Measurements from ENCODE around the gene FBXL4.

Gene FBXL4

DNA sequence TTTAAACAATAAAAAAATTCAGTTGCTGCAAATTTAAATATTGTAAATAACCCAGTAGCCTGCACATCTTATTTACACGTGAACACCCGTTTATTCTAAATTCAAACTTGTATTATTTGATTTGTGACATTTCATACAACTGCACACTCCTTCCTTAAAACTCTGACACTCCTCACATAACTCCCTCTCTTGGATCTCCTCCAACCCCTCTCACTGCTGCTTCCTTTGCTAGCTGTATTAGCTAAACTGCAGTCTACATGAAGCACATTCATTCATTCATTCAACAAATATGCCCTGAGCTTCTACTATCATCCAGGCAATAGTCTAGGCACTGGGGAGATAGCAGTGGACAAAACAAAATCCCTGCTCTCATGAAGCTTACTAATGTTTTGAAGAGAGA is 47.0 kb downstream of the FBXL4 start:
- Histone ChIP-seq H3K4me3 (ENCODE audit: low read depth, low read length) (no peak overlapping the region), H3K18ac (ENCODE audit: low read length) (no peak overlapping the region), H3K27me3 (ENCODE audit: insufficient read depth, low read length) (no peaks in the 10 kb centered on the region), H2BK120ac (ENCODE audit: insufficient read depth, low read length, poor library complexity) (no peak overlapping the region), H3K36me3 (ENCODE audit: control insufficient read depth in 1 of 2, insufficient read depth in 2 of 2, low read length in 2 of 2) (peaks cover 0 to 2% of the 10 kb centered on the region in 2 experiments), H2BK12ac (ENCODE audit: low read length) (no peak overlapping the region), H3K9me3 (ENCODE audit: insufficient read depth, low read depth, low read length) (no peaks in the 10 kb centered on the region), H2AK5ac (ENCODE audit: low read length) (no peak overlapping the region), H3K79me1 (ENCODE audit: low read length) (no peaks in the 10 kb centered on the region), H3K4me2 (ENCODE audit: low read length) (no peak overlapping the region), H3K4me1 (ENCODE audit: control insufficient read depth in 1 of 2, insufficient read depth in 2 of 2, low read length in 2 of 2) (no peaks in the 10 kb centered on the region), H3K14ac (ENCODE audit: low read length) (no peak overlapping the region), H3K9ac (ENCODE audit: low read length) (no peak overlapping the region), H4K8ac (ENCODE audit: low read depth, low read length) (no peak overlapping the region), H3K23ac (ENCODE audit: low read length) (no peak overlapping the region), H3K27ac (ENCODE audit: low read depth, low read length) (no peak overlapping the region), H4K12ac (ENCODE audit: low read depth, low read length) (no peak overlapping the region), H2BK5ac (ENCODE audit: low read depth, low read length, poor library complexity) (no peak overlapping the region), H3K79me2 (ENCODE audit: control insufficient read depth, insufficient read depth, low read length, poor library complexity) (no peaks in the 10 kb centered on the region), H3K4ac (ENCODE audit: low read depth, low read length) (no peak overlapping the region), H4K91ac (ENCODE audit: low read depth, low read length) (no peak overlapping the region), H2AFZ (ENCODE audit: insufficient read depth, low read length, poor library complexity) (no peak overlapping the region)
- no peak for DNase-seq
- WGBS (ENCODE audit: extremely low coverage, insufficient coverage, insufficient read length) = no CpG with 5 or more reads among the region's 2 CpGs

DNA sequence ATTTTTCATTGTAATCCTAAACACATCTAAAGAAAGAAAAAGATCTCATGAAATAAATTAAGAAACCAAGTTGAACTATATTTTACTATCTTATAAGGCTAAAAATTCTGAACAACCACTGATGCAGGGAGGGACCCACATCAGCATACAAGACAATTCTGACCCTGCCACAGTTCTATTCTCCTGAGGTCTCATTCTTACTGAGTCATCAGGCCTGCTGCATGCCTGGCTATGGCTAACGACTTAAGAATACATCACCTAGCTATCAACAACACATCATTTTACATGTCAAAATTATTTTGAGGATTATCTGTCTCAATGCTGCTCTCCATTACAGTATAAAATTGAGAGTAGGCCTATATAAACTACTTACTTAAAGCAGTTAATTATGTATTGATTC is 52.9 kb downstream of the FBXL4 start:
- Histone ChIP-seq H3K79me1 (ENCODE audit: low read length) (no peaks in the 10 kb centered on the region), H3K23ac (ENCODE audit: low read length) (no peak overlapping the region), H3K36me3 (ENCODE audit: control insufficient read depth in 1 of 2, insufficient read depth in 2 of 2, low read length in 2 of 2) (no peaks in the 10 kb centered on the region), H4K8ac (ENCODE audit: low read depth, low read length) (no peak overlapping the region), H4K91ac (ENCODE audit: low read depth, low read length) (no peak overlapping the region), H3K27me3 (ENCODE audit: insufficient read depth, low read length) (no peaks in the 10 kb centered on the region), H3K4me2 (ENCODE audit: low read length) (no peak overlapping the region), H3K4me3 (ENCODE audit: low read depth, low read length) (no peak overlapping the region), H3K4me1 (ENCODE audit: control insufficient read depth in 1 of 2, insufficient read depth in 2 of 2, low read length in 2 of 2) (no peaks in the 10 kb centered on the region), H3K4ac (ENCODE audit: low read depth, low read length) (no peak overlapping the region), H3K9me3 (ENCODE audit: insufficient read depth, low read depth, low read length) (no peaks in the 10 kb centered on the region), H3K14ac (ENCODE audit: low read length) (no peak overlapping the region), H2BK12ac (ENCODE audit: low read length) (no peak overlapping the region), H2AFZ (ENCODE audit: insufficient read depth, low read length, poor library complexity) (no peak overlapping the region), H2BK5ac (ENCODE audit: low read depth, low read length, poor library complexity) (no peak overlapping the region), H3K27ac (ENCODE audit: low read depth, low read length) (no peak overlapping the region), H3K9ac (ENCODE audit: low read length) (no peak overlapping the region), H4K12ac (ENCODE audit: low read depth, low read length) (no peak overlapping the region), H3K79me2 (ENCODE audit: control insufficient read depth, insufficient read depth, low read length, poor library complexity) (no peaks in the 10 kb centered on the region), H3K18ac (ENCODE audit: low read length) (no peak overlapping the region), H2AK5ac (ENCODE audit: low read length) (no peak overlapping the region), H2BK120ac (ENCODE audit: insufficient read depth, low read length, poor library complexity) (no peak overlapping the region)
- no peak for DNase-seq
- WGBS (ENCODE audit: extremely low coverage, insufficient coverage, insufficient read length) = no CpG with 5 or more reads among the region's 1 CpG

DNA sequence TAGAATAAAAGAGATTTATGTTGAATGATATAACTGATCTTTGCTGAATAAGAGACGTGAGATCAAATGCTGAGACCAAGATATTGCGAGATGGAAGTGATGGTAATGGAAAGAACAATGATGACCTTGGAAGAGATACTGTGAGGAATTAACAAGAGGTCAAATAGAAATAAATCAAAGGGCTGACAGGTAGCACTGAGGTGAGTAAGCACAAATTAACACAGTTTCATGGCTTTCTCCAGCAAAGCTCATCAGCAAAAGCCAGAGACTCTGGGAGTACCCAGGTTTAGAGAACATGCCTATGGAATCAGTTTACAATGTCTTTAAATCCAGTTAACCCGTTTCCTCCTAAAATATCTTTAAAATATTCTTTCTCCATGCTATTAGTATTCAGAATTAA is 60.1 kb downstream of the FBXL4 start:
- no peaks in the 10 kb centered on the region for H3K27me3 ChIP-seq (ENCODE audit: insufficient read depth, low read length)
- no peak overlapping the region for H2BK120ac ChIP-seq (ENCODE audit: insufficient read depth, low read length, poor library complexity)
- H3K4me1 ChIP-seq (ENCODE audit: control insufficient read depth in 1 of 2, insufficient read depth in 2 of 2, low read length in 2 of 2) = no peaks in the 10 kb centered on the region
- no peak overlapping the region for H4K12ac ChIP-seq (ENCODE audit: low read depth, low read length)
- no peak for DNase-seq
- H3K79me2 ChIP-seq (ENCODE audit: control insufficient read depth, insufficient read depth, low read length, poor library complexity) = no peaks in the 10 kb centered on the region
- H2AK5ac ChIP-seq (ENCODE audit: low read length) = no peak overlapping the region
- H3K4ac ChIP-seq (ENCODE audit: low read depth, low read length) = no peak overlapping the region
- H3K23ac ChIP-seq (ENCODE audit: low read length) = no peak overlapping the region
- H3K4me2 ChIP-seq (ENCODE audit: low read length) = no peak overlapping the region
- H2BK12ac ChIP-seq (ENCODE audit: low read length) = no peak overlapping the region
- no peak overlapping the region for H4K91ac ChIP-seq (ENCODE audit: low read depth, low read length)
- no peak overlapping the region for H3K18ac ChIP-seq (ENCODE audit: low read length)
- no peak overlapping the region for H3K9ac ChIP-seq (ENCODE audit: low read length)
- H4K8ac ChIP-seq (ENCODE audit: low read depth, low read length) = no peak overlapping the region
- no peak overlapping the region for H3K4me3 ChIP-seq (ENCODE audit: low read depth, low read length)
- H3K9me3 ChIP-seq (ENCODE audit: insufficient read depth, low read depth, low read length) = no peaks in the 10 kb centered on the region
- WGBS (ENCODE audit: extremely low coverage, insufficient coverage, insufficient read length) = no CpG with 5 or more reads among the region's 3 CpGs
- H3K14ac ChIP-seq (ENCODE audit: low read length) = no peak overlapping the region
- peaks cover 0 to 4% of the 10 kb centered on the region in 2 experiments for H3K36me3 ChIP-seq (ENCODE audit: control insufficient read depth in 1 of 2, insufficient read depth in 2 of 2, low read length in 2 of 2)
- no peak overlapping the region for H2AFZ ChIP-seq (ENCODE audit: insufficient read depth, low read length, poor library complexity)
- H3K27ac ChIP-seq (ENCODE audit: low read depth, low read length) = no peak overlapping the region
- H2BK5ac ChIP-seq (ENCODE audit: low read depth, low read length, poor library complexity) = no peak overlapping the region
- no peaks in the 10 kb centered on the region for H3K79me1 ChIP-seq (ENCODE audit: low read length)

DNA sequence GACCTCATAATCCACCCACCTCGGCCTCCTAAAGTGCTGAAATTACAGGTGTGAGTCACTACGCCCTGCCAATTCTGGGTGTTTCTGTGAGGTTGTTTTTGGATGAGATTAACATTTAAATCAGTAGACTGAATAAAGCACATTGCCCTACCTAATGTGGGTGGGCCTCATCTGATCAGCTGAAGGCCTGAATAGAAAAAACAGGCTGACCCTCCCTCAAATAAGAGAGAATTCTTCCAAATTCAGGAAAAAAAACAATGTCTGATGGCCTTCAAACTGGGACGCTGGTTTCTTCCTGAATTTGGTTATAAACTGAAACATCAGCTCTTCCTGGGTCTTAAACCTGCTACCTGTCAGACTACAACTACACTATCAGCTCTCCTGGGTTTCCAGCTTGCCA is 62.4 kb downstream of the FBXL4 start:
- Histone ChIP-seq H4K12ac (ENCODE audit: low read depth, low read length) (no peak overlapping the region), H3K14ac (ENCODE audit: low read length) (no peak overlapping the region), H2BK5ac (ENCODE audit: low read depth, low read length, poor library complexity) (no peak overlapping the region), H3K79me2 (ENCODE audit: control insufficient read depth, insufficient read depth, low read length, poor library complexity) (no peaks in the 10 kb centered on the region), H3K18ac (ENCODE audit: low read length) (no peak overlapping the region), H4K91ac (ENCODE audit: low read depth, low read length) (no peak overlapping the region), H4K8ac (ENCODE audit: low read depth, low read length) (no peak overlapping the region), H3K4me3 (ENCODE audit: low read depth, low read length) (no peak overlapping the region), H3K79me1 (ENCODE audit: low read length) (no peaks in the 10 kb centered on the region), H3K9me3 (ENCODE audit: insufficient read depth, low read depth, low read length) (no peaks in the 10 kb centered on the region), H3K4ac (ENCODE audit: low read depth, low read length) (no peak overlapping the region), H2AK5ac (ENCODE audit: low read length) (no peak overlapping the region), H3K23ac (ENCODE audit: low read length) (no peak overlapping the region), H3K4me1 (ENCODE audit: control insufficient read depth in 1 of 2, insufficient read depth in 2 of 2, low read length in 2 of 2) (no peaks in the 10 kb centered on the region), H2BK120ac (ENCODE audit: insufficient read depth, low read length, poor library complexity) (no peak overlapping the region), H3K27me3 (ENCODE audit: insufficient read depth, low read length) (no peaks in the 10 kb centered on the region), H3K27ac (ENCODE audit: low read depth, low read length) (no peak overlapping the region), H3K4me2 (ENCODE audit: low read length) (no peak overlapping the region), H2AFZ (ENCODE audit: insufficient read depth, low read length, poor library complexity) (no peak overlapping the region), H2BK12ac (ENCODE audit: low read length) (no peak overlapping the region), H3K36me3 (ENCODE audit: control insufficient read depth in 1 of 2, insufficient read depth in 2 of 2, low read length in 2 of 2) (peaks cover 0 to 4% of the 10 kb centered on the region in 2 experiments), H3K9ac (ENCODE audit: low read length) (no peak overlapping the region)
- no CpG with 5 or more reads among the region's 3 CpGs for WGBS (ENCODE audit: extremely low coverage, insufficient coverage, insufficient read length)
- no peak for DNase-seq

Data from trophoblast cell (in vitro differentiated cells and primary cell).